K562 treated with DMSO at 1 percent for 24 hours (cell line): Measurements from ENCODE around the gene SMYD5. TPM values are rescaled to one million over a fixed set of nuclear protein-coding genes. Genes with fewer than 3 reads are reported as not detected.

ENCODE experiments used
- total RNA-seq: library from RNA; unstranded; fragments of 300-600 nt; gene quantifications from 2 replicates; pipeline ENCODE4 v1.2.3, GENCODE V29; 2022; ENCODE audit warnings: low read depth; ENCODE audit not compliant: insufficient read depth

The SMYD5 gene
- 11.6 and 12.8 TPM in 2 replicates for total RNA-seq

GRCh38 chr2:73214120-73215035 is at the start of gene SMYD5:
TSS of gene SMYD5 (plus strand) at chr2:73214245. CDS start at chr2:73214267, 22 bp downstream.

GRCh38 chr2:73202156-73203054 is 11.6 kb upstream of the SMYD5 start, which contains the start of gene NOTO:
TSS of gene NOTO (plus strand) at chr2:73202574. CDS start at chr2:73202667, 93 bp downstream.

GRCh38 chr2:73233154-73233931 is 19.3 kb downstream of the SMYD5 start, which contains the start of gene PRADC1:
TSS of gene PRADC1 (minus strand) at chr2:73233239. CDS start at chr2:73233160, 79 bp downstream.

GRCh38 chr2:73233932-73234832 is 20.1 kb downstream of the SMYD5 start, which contains the start of gene CCT7:
TSS of gene CCT7 (plus strand) at chr2:73234308. CDS start at chr2:73234379, 71 bp downstream.

Other genes with a start within 250 kb of the SMYD5 start
- 19.3 and 27.3 TPM in 2 replicates for gene SFXN5, start 142.5 kb upstream of the SMYD5 start, total RNA-seq
- 8.0 and 9.0 TPM in 2 replicates for gene RAB11FIP5, start 101.3 kb upstream of the SMYD5 start, total RNA-seq
- not detected in 2 replicates for gene NOTO, start 11.7 kb upstream of the SMYD5 start, total RNA-seq
- gene PRADC1, start 19.0 kb downstream of the SMYD5 start, total RNA-seq: 61.8 and 68.5 TPM in 2 replicates
- gene CCT7, start 20.1 kb downstream of the SMYD5 start, total RNA-seq: 407 and 437 TPM in 2 replicates
- 2.0 and 2.2 TPM in 2 replicates for gene FBXO41, start 70.2 kb downstream of the SMYD5 start, total RNA-seq
- not detected in 2 replicates for gene EGR4, start 79.3 kb downstream of the SMYD5 start, total RNA-seq
- gene ALMS1, start 171.6 kb downstream of the SMYD5 start, total RNA-seq: 7.3 and 8.0 TPM in 2 replicates